ENCODE data around the gene TBC1D23.

DNA sequence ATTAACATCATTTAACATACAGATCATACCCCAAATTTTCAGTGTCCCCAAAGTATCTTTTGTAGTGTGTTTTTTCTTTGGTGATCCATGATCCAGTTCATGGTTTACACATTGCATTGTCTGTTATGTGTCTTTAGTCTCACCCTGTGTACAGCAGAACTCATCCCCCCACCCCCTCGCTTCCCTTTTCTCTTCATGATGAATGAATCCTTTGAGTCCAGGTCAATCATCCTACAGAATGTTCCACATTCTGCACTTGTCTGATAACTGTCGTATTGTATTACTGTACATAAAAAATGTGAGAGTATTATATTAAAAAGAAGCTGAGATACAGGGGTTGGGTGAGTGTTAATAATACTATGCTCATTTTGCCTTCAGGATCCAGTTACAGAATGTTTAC is 59.2 kb downstream of the TBC1D23 start:
- TF ChIP-seq, protein P1, sequence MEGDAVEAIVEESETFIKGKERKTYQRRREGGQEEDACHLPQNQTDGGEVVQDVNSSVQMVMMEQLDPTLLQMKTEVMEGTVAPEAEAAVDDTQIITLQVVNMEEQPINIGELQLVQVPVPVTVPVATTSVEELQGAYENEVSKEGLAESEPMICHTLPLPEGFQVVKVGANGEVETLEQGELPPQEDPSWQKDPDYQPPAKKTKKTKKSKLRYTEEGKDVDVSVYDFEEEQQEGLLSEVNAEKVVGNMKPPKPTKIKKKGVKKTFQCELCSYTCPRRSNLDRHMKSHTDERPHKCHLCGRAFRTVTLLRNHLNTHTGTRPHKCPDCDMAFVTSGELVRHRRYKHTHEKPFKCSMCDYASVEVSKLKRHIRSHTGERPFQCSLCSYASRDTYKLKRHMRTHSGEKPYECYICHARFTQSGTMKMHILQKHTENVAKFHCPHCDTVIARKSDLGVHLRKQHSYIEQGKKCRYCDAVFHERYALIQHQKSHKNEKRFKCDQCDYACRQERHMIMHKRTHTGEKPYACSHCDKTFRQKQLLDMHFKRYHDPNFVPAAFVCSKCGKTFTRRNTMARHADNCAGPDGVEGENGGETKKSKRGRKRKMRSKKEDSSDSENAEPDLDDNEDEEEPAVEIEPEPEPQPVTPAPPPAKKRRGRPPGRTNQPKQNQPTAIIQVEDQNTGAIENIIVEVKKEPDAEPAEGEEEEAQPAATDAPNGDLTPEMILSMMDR (IDR thresholded peaks at IDR 0.05; ENCODE audit: low read depth, low read length, poor library complexity, severe bottlenecking): no peak
- TF ChIP-seq EZH2phosphoT487 (IDR thresholded peaks at IDR 0.05; ENCODE audit: borderline replicate concordance, low read length): no peak

Measured in DOHH2 (cell line).